Stimulated activated CD8-positive, alpha-beta memory T cell treated with anti-CD3 and anti-CD28 coated beads, Interleukin-12 subunit alpha, Interleukin-12 subunit beta, amount 100 ng/mL, for 4 hours (primary cell): ENCODE measurements around the gene PVALB.

ENCODE experiments used
- DNase-seq: peaks from one replicate; pipeline ENCODE4 v3.0.0-alpha.2; 2020; ENCODE audit warnings: low read depth

Gene PVALB

DNA sequence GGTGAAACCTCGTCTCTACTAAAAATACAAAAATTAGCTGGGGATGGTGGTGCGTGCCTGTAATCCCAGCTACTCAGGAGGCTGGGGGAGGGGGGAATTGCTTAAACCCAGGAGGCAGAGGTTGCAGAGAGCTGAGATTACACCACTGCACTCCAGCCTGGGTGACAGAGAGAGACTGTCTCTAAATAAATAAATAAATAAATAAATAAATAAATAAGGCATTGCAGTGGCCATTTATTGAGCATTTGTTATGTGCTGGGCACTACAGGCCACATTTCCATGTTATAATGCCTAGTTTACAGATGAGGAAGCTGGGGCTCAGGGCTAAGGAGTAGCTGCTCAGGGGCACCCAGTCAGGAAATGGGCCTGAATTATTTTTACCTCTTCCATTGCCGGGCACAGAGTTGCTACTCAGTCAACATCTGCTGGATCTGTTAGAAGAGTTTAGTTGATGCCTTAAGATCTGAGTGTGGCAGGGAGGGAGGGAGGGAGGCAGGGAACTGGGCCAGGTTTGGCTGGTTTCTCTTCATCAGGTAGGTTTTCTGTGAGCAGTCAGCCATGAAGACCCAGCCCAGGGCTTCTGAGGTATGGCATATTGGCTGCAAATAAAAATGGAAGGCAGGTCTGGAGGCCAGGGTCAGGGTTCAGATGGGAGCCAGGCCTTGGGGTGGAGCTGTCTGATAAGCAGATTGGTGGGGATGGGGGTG is 5.6 kb downstream of the PVALB start:
- no peak for DNase-seq

DNA sequence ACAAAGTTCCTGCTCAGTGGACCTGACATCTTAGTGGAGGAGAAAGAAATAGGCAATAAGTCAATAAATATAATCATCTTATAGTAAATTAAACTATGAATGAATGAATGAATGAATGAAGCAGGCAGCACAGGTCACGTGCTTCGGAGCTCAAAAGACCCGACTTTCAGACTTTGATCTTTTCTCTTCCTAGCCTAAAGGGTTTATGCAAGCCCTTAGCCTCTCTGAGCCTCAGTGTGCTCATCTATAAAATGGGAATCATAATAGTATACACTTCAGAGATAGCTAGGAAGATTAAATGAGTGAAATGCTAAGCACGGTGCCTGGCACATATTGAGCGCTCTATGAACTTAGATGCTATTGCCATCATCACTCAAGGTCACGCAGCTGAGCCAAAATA is 7.5 kb downstream of the PVALB start:
- no peak for DNase-seq

DNA sequence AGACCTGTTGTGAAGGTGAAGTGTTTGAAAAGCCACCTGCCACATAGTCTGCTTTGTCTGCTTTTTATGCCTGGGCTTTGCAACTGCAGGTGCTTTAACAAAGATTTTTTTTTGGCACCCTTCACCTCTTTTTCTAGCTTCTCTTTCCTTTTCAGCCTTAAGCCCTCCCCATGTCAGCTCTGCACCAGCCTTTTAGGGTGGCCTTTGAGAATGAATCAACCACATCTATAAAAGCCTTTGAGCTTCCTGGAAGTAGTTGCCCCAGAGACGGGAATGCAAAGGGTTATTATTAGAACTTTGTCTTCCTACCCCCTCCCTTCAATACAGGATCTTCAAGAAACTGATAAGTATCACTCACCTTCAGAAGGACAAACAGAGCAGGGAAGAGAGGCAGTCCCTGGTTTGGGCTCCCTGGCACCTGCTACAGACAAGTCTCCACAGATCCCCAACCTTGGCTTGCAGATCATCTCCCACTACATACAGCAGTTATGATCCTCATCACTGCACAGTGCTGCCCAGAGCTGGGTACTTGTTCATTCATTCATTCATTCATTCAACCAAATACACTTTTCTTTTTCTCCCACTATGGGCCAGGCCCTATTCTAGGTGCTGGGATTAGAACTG is 8.0 kb downstream of the PVALB start:
- no peak for DNase-seq

DNA sequence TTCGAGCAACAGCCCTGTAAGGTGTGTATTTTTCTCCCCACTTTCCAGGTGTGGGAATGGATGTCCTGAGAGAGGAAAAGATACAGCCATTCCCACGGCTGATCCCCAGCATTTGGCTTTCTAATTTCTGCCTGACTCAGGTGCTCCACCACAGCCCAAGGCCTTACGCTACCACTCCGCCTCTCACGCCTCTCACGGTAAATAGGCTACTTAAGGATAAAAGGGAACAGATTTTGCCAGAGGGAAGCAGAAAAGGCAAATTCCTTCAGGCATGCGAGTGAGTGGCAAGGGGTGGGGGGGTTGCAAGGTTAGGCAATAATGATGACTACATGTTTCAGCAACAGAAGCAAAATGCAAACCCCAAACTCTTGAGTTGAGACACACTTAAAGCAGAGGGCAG is 9.2 kb downstream of the PVALB start:
- no peak for DNase-seq

DNA sequence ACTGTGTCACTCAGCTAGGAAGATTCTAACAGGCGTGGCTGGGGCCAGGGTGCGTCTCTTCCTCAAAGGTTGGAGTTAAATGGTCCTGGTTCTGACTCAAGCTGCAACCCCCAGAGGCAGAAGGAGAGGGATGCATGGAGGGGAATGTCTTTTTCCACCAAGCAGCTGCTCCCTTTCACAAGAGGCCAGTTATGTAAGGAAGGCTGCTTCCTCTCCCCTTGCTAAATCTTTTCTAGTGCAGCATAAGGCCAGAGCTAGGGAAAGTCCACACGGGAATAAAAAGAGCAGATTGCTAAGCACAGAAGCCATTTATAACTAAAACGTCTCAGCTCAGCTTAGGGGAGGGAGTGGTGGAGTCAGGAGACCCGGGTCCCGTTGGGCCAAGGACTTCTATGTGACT is 10.0 kb downstream of the PVALB start:
- no peak for DNase-seq

DNA sequence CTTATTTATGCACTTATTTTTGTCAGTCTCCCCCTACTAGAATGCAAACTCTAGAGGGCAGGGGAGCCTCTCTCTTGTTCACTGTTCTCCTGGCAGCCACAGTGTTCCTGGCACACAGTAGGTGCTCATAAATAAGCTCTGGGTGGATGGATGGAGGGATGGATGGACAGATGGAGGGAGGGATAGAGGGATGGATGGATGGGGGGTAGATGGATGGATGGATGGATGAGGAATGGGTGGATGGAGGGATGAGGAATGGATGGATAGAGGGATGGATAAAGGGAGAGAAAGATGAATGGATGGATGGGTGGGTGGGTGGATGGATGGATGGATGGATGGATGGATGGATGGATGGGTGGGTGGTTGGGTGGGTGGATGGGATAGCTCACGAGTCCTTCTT is 13.5 kb downstream of the PVALB start:
- DNase-seq: no peak

DNA sequence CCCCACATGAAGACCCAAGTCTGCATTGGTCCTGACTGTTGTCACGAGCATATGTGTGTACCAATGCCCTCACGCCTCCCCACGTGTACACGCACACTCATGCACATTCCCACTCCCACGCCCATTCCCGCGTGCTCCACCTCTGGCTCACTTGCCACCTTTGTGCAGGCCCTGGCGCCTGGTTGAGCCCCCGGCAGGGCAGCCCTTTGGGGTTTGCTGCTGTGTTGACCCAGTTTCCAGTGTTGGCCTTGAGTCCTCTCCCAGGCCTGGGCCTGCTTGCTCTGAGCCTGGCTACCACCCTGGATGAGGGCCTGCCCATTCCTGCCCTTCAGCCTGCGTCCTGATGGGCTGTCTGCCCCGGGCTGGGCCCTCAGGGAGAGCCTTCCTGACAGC is 18.2 kb downstream of the PVALB start:
- DNase-seq: no peak

DNA sequence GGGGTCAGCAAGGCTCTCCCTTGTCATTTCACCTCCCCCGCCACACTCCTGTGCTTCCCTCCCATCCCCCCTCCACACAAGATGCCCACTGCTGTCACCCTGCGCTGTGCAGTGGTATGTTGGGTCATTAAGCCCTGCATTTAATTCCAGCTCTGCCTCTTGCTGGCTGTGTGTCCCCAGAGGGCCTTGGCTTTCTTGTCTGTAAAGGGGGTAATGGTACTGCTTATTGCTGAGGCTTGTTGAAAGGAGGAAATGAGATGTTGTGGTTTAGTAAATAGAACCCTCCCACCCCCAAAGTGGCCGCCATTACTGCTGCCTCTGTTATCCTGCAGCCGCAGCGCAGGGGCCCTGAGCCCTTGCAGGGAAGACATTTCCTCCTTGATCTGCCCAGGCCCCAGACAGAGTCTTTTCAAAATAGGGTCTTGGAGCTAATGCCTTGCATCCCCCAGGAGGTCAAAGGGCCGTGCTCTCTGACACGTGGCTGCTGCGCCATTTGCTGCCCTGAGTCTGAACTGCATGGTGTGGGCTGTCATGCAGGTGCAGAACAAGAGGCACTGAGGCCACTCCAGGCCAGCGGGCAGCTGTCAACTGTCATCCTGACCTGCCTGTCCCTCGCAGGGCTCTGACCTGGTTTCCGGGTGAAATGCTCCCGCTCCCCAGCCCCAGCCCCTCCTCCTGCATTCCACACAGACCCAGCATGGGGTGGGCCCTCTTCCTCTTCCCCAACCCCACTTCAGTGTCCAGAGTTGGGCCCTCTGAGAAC is 18.7 kb downstream of the PVALB start:
- no peak for DNase-seq

DNA sequence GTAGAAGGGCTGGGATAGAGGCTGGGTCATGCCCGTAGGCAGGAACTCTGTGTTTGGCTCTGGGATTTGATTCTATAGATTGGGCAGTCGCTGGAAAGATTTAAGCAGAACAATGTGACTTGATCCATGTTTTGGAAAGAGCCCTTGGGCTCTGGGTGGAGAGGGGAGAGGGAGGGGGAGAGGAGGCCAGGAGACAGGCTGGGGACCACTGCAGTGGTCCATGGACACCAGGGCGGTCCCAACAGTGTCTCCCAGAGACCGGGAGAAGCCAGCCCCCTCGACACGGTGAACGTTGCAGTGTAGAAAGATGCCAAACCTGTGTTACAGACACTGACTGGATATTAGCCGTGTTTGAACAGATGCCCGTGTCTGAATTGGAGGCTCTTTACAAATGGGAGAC is 19.5 kb downstream of the PVALB start:
- DNase-seq: no peak

DNA sequence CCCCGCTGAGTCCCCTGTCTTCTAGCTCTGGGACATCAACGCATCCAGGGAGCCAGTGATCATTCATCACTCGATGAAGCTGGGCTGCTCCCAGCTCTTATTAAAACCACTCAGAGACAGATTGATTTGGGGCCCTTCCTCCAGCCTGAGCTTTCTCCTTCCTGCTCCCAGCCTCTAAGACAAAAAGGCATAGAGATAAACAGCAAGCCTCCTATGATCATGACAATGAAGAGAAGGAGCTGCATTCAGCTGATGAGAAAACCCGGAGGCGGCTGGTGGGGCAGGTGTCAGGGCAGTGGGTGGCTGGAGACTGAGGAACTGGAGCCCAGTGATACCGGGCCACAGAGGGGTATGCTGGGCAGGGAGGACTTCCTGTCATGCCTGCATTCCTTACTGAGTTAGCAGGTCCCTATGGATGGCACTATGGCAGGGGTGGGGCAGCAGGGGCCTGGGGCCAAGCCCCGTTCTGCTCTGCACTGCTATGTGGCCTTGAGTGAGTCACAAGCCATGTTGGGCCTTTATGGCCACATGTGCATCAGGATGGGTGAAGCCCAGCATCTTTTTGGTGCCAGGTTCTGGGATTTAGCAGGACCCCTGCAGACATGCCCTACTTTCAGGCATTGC is 20.2 kb downstream of the PVALB start:
- no peak for DNase-seq

DNA sequence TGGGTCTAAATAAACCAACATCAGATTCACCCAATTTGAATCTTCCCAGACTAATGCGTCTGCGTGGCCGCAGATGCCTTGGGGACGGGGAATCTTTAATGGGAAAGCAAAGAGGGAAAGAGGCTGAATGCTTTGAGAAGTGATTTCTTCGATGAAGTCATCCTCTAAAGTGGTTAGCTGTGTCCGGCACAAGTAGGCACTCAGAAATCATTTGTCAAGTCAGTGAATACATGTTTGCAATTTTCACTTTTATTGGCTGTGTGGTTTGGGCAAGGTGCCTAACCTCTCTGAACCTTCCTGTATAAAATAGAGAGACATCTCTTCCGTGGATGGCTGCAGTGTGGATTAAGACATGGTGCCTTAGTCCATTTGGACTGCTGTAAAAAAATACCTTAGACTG is 21.2 kb downstream of the PVALB start:
- DNase-seq: no peak

DNA sequence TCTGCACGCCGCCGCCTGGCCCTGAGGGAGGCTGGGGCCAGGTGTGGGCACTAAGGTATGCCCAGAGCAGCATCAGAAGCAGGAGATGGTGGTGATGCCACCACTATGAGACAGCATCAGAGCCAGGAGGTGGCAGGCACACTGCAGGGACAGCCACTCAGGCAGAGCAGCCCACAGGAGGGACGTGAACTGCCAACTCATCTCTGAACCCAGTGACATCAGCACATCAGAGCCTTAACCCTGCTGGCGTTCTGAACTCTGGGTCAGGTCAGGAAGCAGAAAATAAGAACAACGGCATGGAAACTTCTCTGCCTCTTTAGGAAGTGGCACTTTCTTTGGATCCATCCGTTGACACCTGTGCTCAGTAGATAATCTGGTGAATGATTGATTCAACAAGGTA is 26.2 kb downstream of the PVALB start:
- DNase-seq: no peak

DNA sequence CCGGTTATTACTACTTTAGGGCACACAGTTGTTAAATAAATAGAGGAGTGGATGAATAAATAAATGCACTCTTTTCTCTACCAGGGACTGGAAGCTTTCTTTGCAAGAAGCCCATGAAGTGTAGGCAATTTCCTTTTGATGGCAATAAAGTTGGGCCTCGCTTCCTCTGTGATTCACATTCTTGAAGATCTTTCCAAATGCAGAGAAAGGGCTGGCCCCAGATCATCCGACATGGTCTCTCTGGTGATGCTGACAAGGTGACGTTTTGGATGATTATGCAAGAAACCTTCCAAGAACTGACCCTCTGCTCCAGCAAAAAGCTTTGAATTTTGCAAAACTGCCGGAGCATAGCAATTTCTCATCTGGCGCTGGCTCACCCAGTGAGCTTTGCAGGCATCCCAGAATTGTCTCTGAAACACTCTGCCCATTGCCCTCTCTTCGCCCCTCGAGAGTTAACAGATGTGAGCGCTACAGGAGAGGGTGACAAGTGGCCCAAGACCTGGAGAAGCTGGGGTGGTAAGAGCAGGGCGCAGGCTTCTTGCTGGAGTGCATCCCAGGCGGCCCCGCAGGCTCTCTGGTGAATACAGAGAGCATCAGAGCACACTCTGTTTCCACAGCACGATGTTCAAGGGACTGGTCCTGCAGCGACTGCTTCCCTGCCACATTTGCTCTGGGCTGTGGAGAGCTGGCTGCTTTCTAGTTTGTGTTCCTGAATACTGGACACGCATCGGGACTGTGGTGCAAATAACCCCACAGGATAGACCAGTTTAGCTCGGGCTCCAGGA is 29.4 kb downstream of the PVALB start:
- DNase-seq: no peak

DNA sequence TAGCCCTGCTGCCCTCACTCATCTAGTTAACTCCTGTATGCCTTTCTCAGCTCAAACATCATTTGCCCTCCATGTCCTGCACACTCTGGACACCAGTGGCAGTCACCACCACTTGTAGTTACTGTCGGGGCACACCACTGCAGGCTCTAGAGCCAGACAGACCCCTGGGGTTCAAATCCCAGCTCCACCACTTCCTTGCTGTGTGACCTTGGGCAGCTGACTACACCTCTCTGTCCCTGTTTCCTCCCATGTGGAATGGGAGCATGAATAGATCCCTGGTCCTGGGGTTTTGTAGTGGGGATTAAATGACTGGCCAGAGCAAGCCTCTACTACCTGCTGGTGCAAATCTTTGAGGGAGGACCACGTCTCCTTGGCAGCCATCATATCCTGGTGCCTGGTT is 33.1 kb downstream of the PVALB start:
- no peak for DNase-seq

DNA sequence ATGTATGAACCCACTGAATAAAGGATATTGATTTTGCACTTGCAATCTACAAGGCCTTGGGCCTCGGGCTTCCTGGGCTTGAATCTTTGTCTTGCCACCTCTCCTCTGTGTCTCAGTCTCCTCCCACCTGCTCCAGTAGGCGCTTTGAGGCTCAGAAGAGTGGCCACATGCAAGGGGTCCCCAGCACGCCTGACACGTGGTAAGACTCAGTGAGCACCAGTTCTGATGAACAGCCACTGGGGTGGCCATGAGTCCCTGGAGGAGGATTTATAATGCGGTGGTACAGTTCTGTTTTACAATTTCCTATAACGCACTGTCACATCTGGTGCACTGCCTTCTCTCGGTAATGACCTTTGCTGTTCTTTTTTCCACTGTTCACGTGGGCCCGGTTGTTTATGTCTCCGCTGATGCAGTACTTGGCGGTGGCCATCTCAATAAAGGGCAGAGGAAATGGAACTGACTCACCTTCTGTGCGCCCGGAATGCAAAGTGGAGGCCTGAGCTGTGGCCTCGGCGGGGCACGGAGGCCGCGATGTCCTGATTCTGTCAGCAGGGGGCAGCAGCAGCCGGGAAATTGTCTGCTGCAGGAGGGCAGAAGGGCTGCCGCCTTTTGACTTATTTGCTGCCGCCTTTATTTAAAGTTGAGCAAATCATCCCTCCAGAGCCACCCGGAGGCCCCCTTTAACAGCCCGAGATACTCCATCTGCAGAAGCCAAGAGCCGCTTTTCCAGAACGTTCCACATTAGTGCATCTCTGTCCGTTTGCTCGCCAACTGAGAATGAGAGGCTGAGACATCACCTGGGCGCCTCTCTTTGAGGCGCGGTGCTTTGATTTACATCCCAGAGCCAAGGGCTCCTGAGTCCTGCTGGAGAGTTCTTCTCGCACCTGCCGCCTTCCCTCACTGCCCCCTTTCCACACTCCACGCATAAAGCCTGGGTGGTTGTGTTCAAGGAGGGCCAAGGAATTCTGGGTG is 34.9 kb downstream of the PVALB start:
- DNase-seq: peak; percentile 80

DNA sequence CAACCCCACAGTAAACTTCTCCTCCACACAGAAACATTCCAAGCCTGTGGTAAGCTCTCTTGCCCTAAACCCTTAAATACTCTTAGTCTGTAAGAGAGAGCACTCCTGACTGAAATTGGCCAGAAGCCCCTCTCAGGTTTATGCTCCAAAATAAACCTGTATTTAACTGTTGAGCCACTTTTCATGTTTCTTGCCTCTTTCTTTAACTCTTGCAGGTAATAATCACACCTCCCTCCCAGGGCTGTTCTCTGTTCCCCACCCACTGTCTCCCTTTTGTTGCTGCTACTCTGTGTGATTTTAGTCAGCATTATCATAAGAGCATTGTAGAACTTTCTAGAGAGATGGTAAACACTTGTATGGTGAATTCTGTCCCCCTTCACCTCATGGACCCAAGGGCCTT is 38.8 kb downstream of the PVALB start:
- no peak for DNase-seq

DNA sequence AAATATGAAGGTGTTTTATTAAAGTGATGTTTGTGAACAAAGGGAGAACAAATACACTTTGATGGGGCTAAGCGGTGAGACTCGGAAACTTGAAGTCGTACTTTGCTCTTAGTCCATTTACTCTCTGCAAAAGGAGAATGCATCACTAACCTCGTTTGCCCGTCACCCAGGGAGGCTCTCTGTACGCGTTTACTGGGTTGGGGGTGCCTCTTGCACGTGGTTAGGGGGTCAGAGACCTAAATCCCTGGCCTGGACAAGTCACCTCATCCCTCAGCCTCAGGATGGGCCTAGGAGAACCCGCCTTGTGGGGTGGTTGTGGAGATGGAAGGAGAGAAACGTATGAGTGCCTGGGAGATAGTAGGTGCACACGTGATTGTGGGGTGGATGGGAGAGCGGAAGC is 40.1 kb downstream of the PVALB start:
- no peak for DNase-seq

DNA sequence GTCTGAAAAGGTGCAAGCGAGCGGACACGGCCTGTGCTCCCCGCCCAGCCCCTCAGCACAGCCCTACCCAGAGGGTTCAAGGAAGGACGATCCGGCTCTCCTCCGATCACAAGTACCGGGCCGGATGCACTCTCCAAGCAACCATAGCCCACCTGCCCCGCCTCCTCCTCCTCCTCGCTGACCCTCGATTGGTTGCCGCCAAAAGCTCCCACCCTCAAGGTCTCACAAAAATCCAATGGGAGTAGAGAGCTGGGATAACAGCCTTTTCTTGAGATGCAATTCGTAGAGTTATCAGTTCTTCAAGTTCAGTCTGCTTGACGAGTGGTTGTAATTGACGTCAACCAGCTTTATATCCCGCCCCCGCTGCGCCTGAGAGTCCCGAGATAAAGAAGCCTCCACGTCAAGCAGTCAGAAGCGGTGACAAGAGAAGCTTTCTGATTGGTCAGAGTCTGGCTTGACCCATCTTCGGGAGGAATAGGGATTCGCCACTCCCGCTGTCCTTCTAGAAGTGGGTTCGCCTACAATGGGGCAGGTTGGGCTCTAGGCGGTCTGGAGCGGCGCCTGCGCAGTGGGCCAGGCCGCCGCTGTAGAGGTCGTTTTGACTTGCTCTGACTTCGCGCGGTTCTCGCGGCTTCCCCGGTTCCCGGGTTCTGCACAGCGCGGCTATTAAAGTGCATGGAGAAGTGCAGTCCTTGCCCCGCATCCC is 40.7 kb downstream of the PVALB start, which contains the start of gene IFT27:
TSS of gene IFT27 (minus strand) at position 156 of the 706 bp plus-strand sequence. CDS start 412 bp downstream, outside the sequence.
- DNase-seq: peak; percentile 87

DNA sequence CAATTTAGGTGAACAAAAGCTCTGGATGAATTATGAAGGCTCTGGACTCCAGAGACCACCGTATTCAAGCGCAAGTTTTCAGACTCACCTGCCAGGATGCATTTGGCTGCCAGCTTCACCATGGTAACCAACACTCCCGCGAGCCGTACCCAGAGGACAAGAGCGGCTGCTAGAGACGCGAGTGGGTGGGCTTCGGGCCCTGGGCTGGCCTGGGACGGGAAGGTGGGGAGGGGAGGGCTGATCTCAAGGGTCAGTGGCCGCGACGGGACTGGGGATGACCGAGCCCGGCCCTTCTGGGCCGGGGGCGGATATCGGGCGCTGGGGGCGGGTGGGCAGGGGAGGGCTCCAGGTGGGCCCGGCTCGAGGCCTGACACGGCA is 41.3 kb downstream of the PVALB start:
- DNase-seq: no peak

DNA sequence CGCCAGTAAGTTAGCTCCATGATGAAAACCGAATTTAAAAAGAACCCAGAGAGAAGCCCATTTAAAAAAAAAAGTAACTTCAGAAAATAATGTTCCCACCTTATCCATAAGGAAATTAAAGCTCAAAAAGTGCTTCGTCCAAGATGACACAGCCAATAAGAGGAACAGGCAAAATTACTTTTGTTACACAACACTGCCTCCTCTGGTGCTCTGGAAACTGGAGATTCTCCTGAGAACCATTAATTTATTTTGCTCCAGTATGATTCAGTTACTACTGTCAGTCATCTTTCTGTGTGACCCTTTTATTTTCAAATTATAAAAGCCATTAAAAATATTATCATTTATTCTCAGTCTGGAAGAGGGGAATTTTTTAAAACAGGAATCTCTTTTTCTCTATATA is 42.9 kb downstream of the PVALB start:
- DNase-seq: no peak
